Purkinje cell (primary cell): Measurements from ENCODE around the gene LRBA. TPM values are rescaled to one million over a fixed set of nuclear protein-coding genes. Genes with fewer than 3 reads are reported as not detected.

Source experiments
- polyA plus RNA-seq: library from polyadenylated mRNA; unstranded; fragments of >200 nt; fragmentation: Nextera tagmentation; gene quantifications from 2 replicates; pipeline ENCODE4 v1.2.1, GENCODE V29; 2014

Gene LRBA
- polyA plus RNA-seq, result 11.2 and 15.2 TPM in 2 replicates

GRCh38 chr4:151014521-151015458 lies at the start of gene LRBA:
LRBA (minus strand) TSS chr4:151015284; CDS start chr4:151014642, 642 bp downstream.

GRCh38 chr4:150582146-150582872 lies 432.8 kb downstream of the LRBA start, which contains the start of gene MAB21L2:
MAB21L2 (plus strand) TSS chr4:150582151; CDS start chr4:150583030, 879 bp downstream.

Other genes with a start within 250 kb of the LRBA start
- gene RPS3A, start 84.3 kb upstream of the LRBA start, polyA plus RNA-seq, result 589 and 676 TPM in 2 replicates